ENCODE data around the gene STARD9. TPM values are rescaled to one million over a fixed set of nuclear protein-coding genes. Genes with fewer than 3 reads are reported as not detected.

Gene STARD9
- total and polyA plus RNA-seq, 4 experiments from 2014 or later: 0.49 to 6.1 (median 4.5) TPM; not detected in 1

- H3K4me3 Mint-ChIP-seq: no peak overlapping the region
- ChIA-PET CTCF (ENCODE audit: partially characterized antibody) (no interaction called here), POLR2A (ENCODE audit: partially characterized antibody) (no interaction called here)
- H3K36me3 Mint-ChIP-seq: no peaks in the 10 kb centered on the region
- no peaks in the 10 kb centered on the region for H3K36me3 ChIP-seq (ENCODE audit: insufficient read depth, low read length)
- no peaks in the 10 kb centered on the region for H3K4me1 ChIP-seq (ENCODE audit: insufficient read depth, low read length)
- no peak overlapping the region for H3K4me3 ChIP-seq (ENCODE audit: low read length in 2 of 2)
- H3K9me3 Mint-ChIP-seq: peaks cover 0 to 2% (median 0%) of the 10 kb centered on the region in 8 donors
- DNase-seq: no peak
- H3K27me3 ChIP-seq (ENCODE audit: insufficient read depth, low read length): no peaks in the 10 kb centered on the region
- intact Hi-C loops (cut with micrococcal nuclease): no loop called here
- H3K4me1 Mint-ChIP-seq: no peaks in the 10 kb centered on the region
- no peak overlapping the region for H3K27ac ChIP-seq (ENCODE audit: low read depth, low read length)
- H3K27me3 Mint-ChIP-seq: no peaks in the 10 kb centered on the region
- no peaks in the 10 kb centered on the region for H3K9me3 ChIP-seq (ENCODE audit: control insufficient read depth in 1 of 2, low read length in 2 of 2)
- no peak overlapping the region for H3K27ac Mint-ChIP-seq
Observed at GRCh38 chr15:42628761-42629160, 53.4 kb downstream of the STARD9 start.

DNA sequence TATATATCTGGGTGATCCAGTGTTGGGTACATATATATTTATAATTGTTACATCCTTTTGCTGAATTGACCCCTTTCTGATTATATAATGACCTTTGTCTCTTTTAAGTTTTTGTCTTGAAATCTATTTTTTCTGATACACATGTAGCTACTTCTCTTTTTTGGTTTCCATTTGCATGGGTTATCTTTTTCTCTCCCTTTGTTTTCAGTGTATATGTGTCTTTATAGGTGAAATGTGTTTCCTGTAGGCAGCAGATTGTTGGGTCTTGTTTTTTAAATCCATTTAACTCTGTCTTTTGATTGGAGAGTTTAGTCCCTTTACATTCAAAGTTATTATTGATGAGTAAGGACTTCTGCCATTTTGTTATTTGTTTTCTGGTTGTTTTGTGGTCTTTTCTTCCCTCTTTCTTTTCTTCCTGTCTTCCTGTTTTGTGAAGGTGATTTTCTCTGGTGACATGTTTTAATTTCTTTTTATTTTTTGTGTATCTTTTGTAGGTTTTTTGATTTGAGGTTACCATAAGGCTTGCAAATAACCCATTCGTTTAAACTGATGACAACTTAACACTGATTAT is 56.8 kb downstream of the STARD9 start:
- Histone ChIP-seq H3K4me3 (ENCODE audit: low read length in 2 of 2) (no peak overlapping the region), H3K9me3 (ENCODE audit: control insufficient read depth in 1 of 2, low read length in 2 of 2) (no peaks in the 10 kb centered on the region), H3K27me3 (ENCODE audit: insufficient read depth, low read length) (no peaks in the 10 kb centered on the region), H3K4me1 (ENCODE audit: insufficient read depth, low read length) (no peaks in the 10 kb centered on the region), H3K27ac (ENCODE audit: low read depth, low read length) (no peak overlapping the region), H3K36me3 (ENCODE audit: insufficient read depth, low read length) (no peaks in the 10 kb centered on the region)
- no peak overlapping the region for H3K4me3 Mint-ChIP-seq
- no peaks in the 10 kb centered on the region for H3K4me1 Mint-ChIP-seq
- CTCF ChIA-PET (ENCODE audit: partially characterized antibody): no interaction called here
- no peak overlapping the region for H3K27ac Mint-ChIP-seq
- H3K9me3 Mint-ChIP-seq: peaks cover 0 to 2% (median 0%) of the 10 kb centered on the region in 8 donors
- no peaks in the 10 kb centered on the region for H3K27me3 Mint-ChIP-seq
- intact Hi-C loops (cut with micrococcal nuclease): no loop called here
- no peak for DNase-seq
- POLR2A ChIA-PET (ENCODE audit: partially characterized antibody): no interaction called here
- no peaks in the 10 kb centered on the region for H3K36me3 Mint-ChIP-seq

- Mint-ChIP-seq H3K4me3 (no peak overlapping the region), H3K27me3 (no peaks in the 10 kb centered on the region), H3K27ac (no peak overlapping the region), H3K9me3 (no peaks in the 10 kb centered on the region), H3K4me1 (no peaks in the 10 kb centered on the region), H3K36me3 (peaks cover 0 to 4% of the 10 kb centered on the region in 2 donors)
- ChIA-PET POLR2A (ENCODE audit: partially characterized antibody) (no interaction called here), CTCF (ENCODE audit: partially characterized antibody) (no interaction called here)
- no peak overlapping the region for H3K4me3 ChIP-seq (ENCODE audit: low read length in 2 of 2)
- H3K27ac ChIP-seq (ENCODE audit: low read depth, low read length): no peak overlapping the region
- no peaks in the 10 kb centered on the region for H3K4me1 ChIP-seq (ENCODE audit: insufficient read depth, low read length)
- no peaks in the 10 kb centered on the region for H3K27me3 ChIP-seq (ENCODE audit: insufficient read depth, low read length)
- no peaks in the 10 kb centered on the region for H3K36me3 ChIP-seq (ENCODE audit: insufficient read depth, low read length)
- no peak for DNase-seq
- intact Hi-C loops (cut with micrococcal nuclease): no loop called here
- no peaks in the 10 kb centered on the region for H3K9me3 ChIP-seq (ENCODE audit: control insufficient read depth in 1 of 2, low read length in 2 of 2)
Observed at GRCh38 chr15:42640109-42640508, 64.7 kb downstream of the STARD9 start.

DNA sequence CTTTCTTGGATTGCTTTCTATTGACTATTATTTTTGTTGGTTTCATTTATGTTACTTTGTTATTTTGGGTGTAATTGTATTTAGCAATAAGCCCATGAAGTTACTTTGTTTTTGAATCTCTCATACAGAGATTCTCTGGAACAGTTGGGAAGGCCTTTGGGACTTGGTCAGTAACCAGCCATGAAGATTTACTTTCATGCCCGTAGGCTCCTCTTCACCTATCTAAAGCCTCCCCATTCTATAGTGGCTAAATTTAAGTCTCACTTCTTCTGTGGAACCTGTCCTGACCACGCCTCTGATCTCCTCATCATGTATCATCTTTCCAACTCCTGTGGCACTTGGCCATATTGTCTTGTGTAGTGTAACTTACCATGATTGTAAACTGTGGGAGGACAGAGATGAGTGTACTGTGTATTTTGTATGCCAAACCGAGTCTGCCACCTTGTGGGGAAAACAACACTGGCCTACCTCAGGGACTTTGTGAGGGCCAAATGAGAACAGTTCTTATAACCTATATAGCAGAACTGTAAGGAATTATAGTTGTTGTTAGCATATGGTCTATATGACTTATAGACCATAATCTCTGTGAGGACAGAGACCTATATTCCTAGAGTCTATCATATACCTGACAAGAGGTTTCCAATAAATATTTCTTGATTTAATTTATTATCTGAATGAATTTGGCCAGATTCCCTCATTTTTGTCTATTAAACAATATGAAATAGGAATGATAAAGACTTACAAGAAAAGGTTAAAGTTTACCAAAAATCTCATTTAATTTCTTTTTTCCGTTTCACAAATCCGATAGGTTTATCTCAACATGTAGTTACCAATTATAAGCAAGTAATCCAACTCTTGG is 75.0 kb downstream of the STARD9 start:
- H3K9me3 Mint-ChIP-seq: no peaks in the 10 kb centered on the region
- no peak overlapping the region for H3K4me3 Mint-ChIP-seq
- Histone ChIP-seq H3K27me3 (ENCODE audit: insufficient read depth, low read length) (no peaks in the 10 kb centered on the region), H3K4me3 (ENCODE audit: low read length in 2 of 2) (no peak overlapping the region), H3K36me3 (ENCODE audit: insufficient read depth, low read length) (no peaks in the 10 kb centered on the region), H3K27ac (ENCODE audit: low read depth, low read length) (no peak overlapping the region), H3K4me1 (ENCODE audit: insufficient read depth, low read length) (no peaks in the 10 kb centered on the region), H3K9me3 (ENCODE audit: control insufficient read depth in 1 of 2, low read length in 2 of 2) (no peaks in the 10 kb centered on the region)
- ChIA-PET POLR2A (ENCODE audit: partially characterized antibody) (interaction anchor here (1.6 kb wide), 1 partner anchor 102 kb away, joined by 3 read pairs; no protein-coding TSS in a partner anchor), CTCF (ENCODE audit: partially characterized antibody) (interaction anchor here (0.7 to 1.3 kb wide), 4 partner anchors 90 to 344 kb away, joined by 3 to 4 read pairs (median 3); no protein-coding TSS in a partner anchor)
- intact Hi-C loops (cut with micrococcal nuclease): loop anchor here (1.0 kb wide), 1 partner anchor 102 kb away; the partner anchor contains the start of genes HAUS2 and LRRC57
- peaks cover 0 to 8% of the 10 kb centered on the region in 2 donors for H3K36me3 Mint-ChIP-seq
- DNase-seq: peak; percentile 44 to 51 (median 46)
- H3K4me1 Mint-ChIP-seq: peaks cover 3 to 14% (median 7%) of the 10 kb centered on the region in 4 donors
- peak overlapping the region in 1 of 7 donors; percentile 32 for H3K27ac Mint-ChIP-seq
- H3K27me3 Mint-ChIP-seq: peaks cover 0 to under 1% of the 10 kb centered on the region in 2 donors

- peaks cover 0 to 6% of the 10 kb centered on the region in 2 donors for H3K36me3 Mint-ChIP-seq
- Histone ChIP-seq H3K27ac (ENCODE audit: low read depth, low read length) (no peak overlapping the region), H3K36me3 (ENCODE audit: insufficient read depth, low read length) (no peaks in the 10 kb centered on the region), H3K9me3 (ENCODE audit: control insufficient read depth in 1 of 2, low read length in 2 of 2) (no peaks in the 10 kb centered on the region), H3K27me3 (ENCODE audit: insufficient read depth, low read length) (no peaks in the 10 kb centered on the region), H3K4me1 (ENCODE audit: insufficient read depth, low read length) (no peaks in the 10 kb centered on the region), H3K4me3 (ENCODE audit: low read length in 2 of 2) (no peak overlapping the region)
- ChIA-PET CTCF (ENCODE audit: partially characterized antibody) (no interaction called here), POLR2A (ENCODE audit: partially characterized antibody) (no interaction called here)
- no peak for DNase-seq
- intact Hi-C loops (cut with micrococcal nuclease): no loop called here
- H3K27me3 Mint-ChIP-seq: no peaks in the 10 kb centered on the region
- no peak overlapping the region for H3K27ac Mint-ChIP-seq
- H3K4me3 Mint-ChIP-seq: no peak overlapping the region
- no peaks in the 10 kb centered on the region for H3K9me3 Mint-ChIP-seq
- no peaks in the 10 kb centered on the region for H3K4me1 Mint-ChIP-seq
Observed at GRCh38 chr15:42665827-42666226, 90.4 kb downstream of the STARD9 start.

DNA sequence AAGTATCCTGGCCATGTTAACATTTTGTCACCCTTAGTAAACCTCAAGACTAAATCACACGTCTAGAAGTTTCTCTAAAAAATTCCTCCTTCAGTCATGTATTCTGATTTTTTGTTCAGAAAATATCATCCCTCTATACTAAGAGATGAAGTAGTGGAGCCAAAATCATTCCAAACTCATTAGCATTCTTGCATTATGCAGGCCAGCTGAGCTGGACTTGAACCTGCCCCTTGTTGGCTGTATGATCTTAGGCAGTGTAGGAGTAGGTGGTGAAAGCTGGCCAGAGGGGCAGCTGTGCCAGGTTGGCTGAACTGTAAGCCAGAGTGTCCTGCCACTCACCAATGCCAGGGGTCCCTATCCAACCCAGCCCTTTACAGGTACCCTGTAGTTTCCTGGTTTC is 92.4 kb downstream of the STARD9 start:
- POLR2A ChIA-PET (ENCODE audit: partially characterized antibody): no interaction called here
- Mint-ChIP-seq H3K9me3 (no peaks in the 10 kb centered on the region), H3K36me3 (peaks cover 0 to 6% of the 10 kb centered on the region in 2 donors), H3K27ac (no peak overlapping the region), H3K4me3 (peak overlapping the region in 1 of 8 donors; percentile 31), H3K4me1 (no peaks in the 10 kb centered on the region), H3K27me3 (no peaks in the 10 kb centered on the region)
- H3K4me1 ChIP-seq (ENCODE audit: insufficient read depth, low read length): no peaks in the 10 kb centered on the region
- no peaks in the 10 kb centered on the region for H3K36me3 ChIP-seq (ENCODE audit: insufficient read depth, low read length)
- DNase-seq: no peak
- H3K4me3 ChIP-seq (ENCODE audit: low read length in 2 of 2): no peak overlapping the region
- no peak overlapping the region for H3K27ac ChIP-seq (ENCODE audit: low read depth, low read length)
- no peaks in the 10 kb centered on the region for H3K27me3 ChIP-seq (ENCODE audit: insufficient read depth, low read length)
- H3K9me3 ChIP-seq (ENCODE audit: control insufficient read depth in 1 of 2, low read length in 2 of 2): no peaks in the 10 kb centered on the region
- intact Hi-C loops (cut with micrococcal nuclease): no loop called here
- CTCF ChIA-PET (ENCODE audit: partially characterized antibody): no interaction called here

GRCh38 chr15:42670451-42670850 is 95.0 kb downstream of the STARD9 start:
- no peak overlapping the region for H3K4me3 Mint-ChIP-seq
- ChIA-PET POLR2A (ENCODE audit: partially characterized antibody) (no interaction called here), CTCF (ENCODE audit: partially characterized antibody) (interaction anchor here (0.8 kb wide), 1 partner anchor 256 kb away, joined by 3 read pairs; no protein-coding TSS in a partner anchor)
- H3K27ac Mint-ChIP-seq: no peak overlapping the region
- H3K4me1 ChIP-seq (ENCODE audit: insufficient read depth, low read length): no peaks in the 10 kb centered on the region
- H3K27ac ChIP-seq (ENCODE audit: low read depth, low read length): no peak overlapping the region
- H3K27me3 Mint-ChIP-seq: no peaks in the 10 kb centered on the region
- no peaks in the 10 kb centered on the region for H3K9me3 Mint-ChIP-seq
- no peak for DNase-seq
- H3K4me1 Mint-ChIP-seq: no peaks in the 10 kb centered on the region
- intact Hi-C loops (cut with micrococcal nuclease): no loop called here
- H3K36me3 ChIP-seq (ENCODE audit: insufficient read depth, low read length): no peaks in the 10 kb centered on the region
- H3K4me3 ChIP-seq (ENCODE audit: low read length in 2 of 2): no peak overlapping the region
- H3K9me3 ChIP-seq (ENCODE audit: control insufficient read depth in 1 of 2, low read length in 2 of 2): no peaks in the 10 kb centered on the region
- H3K27me3 ChIP-seq (ENCODE audit: insufficient read depth, low read length): no peaks in the 10 kb centered on the region
- peaks cover 0 to 18% of the 10 kb centered on the region in 2 donors for H3K36me3 Mint-ChIP-seq

All from CD4-positive, alpha-beta memory T cell (primary cell).